Left lobe of liver (tissue), 2 donors: ENCODE results near the gene MYO1D. TPM values are rescaled to one million over a fixed set of nuclear protein-coding genes. Genes with fewer than 3 reads are reported as not detected.
A peak's percentile ranks its signal among the peaks of the same experiment; 100 is the strongest.

Experiments used
- ATAC-seq: fragments of 200-7000 bp; cut with Tn5 transposase; one replicate; pipeline ENCODE4 v1.9.1; 2020; ENCODE audit warnings: mild to moderate bottlenecking, moderate library complexity
- DNase-seq: peaks from one replicate; pipeline ENCODE4 v3.0.0-alpha.2; 2020; ENCODE audit warnings: low spot score
- total RNA-seq: library from RNA; stranded (reverse); gene quantifications from one replicate; pipeline ENCODE4 v1.2.1, GENCODE V29; 2021
- donor health status: DM: no; HTN: no; CAD: no; lungs with moderate emphysema.
- donor health status: DM: no; HTN: yes; CAD: no.

The MYO1D gene
- total RNA-seq, 1 donor from 2014 or later: 18.4 TPM

- ATAC-seq: no peak
- no peak for DNase-seq
These were observed 431.0 kb downstream of the MYO1D start for GRCh38 chr17:32445971-32446370.

- DNase-seq (no peak), ATAC-seq (no peak)
These were observed 431.4 kb downstream of the MYO1D start for GRCh38 chr17:32445497-32445896.

- ATAC-seq (peak; percentile 49), DNase-seq (no peak)
These were observed 431.9 kb downstream of the MYO1D start for GRCh38 chr17:32445074-32445415.

GRCh38 chr17:32444301-32445073 is 432.4 kb downstream of the MYO1D start, which contains the start of gene PSMD11:
Gene PSMD11, plus strand, starts transcription at chr17:32444510. Its CDS starts 14 bp downstream, at chr17:32444524.
- ATAC-seq (peak; percentile 97), DNase-seq (peak; percentile 99)

- ATAC-seq: no peak
- no peak for DNase-seq
These were observed 433.1 kb downstream of the MYO1D start for GRCh38 chr17:32443827-32444300.

Other genes starting within 250 kb of the MYO1D start
- 15.2 TPM for gene TMEM98, start 51.0 kb upstream of the MYO1D start, total RNA-seq
- gene SPACA3, start 114.7 kb upstream of the MYO1D start, total RNA-seq: not detected